MM.1S (cell line): ENCODE data around the gene CHMP4A.
A peak's percentile ranks its signal among the peaks of the same experiment; 100 is the strongest.

ENCODE experiments used
- DNase-seq: peaks from one replicate; pipeline ENCODE4 v3.0.0-alpha.2; 2015
- H2AFZ ChIP-seq: fragments of 300-600 bp; sonication (generic); 2 replicates; pipeline ENCODE4 v1.6.0; 2016; ENCODE audit warnings: antibody characterized with exemption, low read length
- H3F3A ChIP-seq: fragments of 300-600 bp; sonication (generic); 2 replicates; pipeline ENCODE4 v1.6.1; 2016; ENCODE audit warnings: mild to moderate bottlenecking, antibody characterized with exemption, low read length, moderate library complexity, mixed read lengths; ENCODE audit not compliant: insufficient read depth
- H3K27ac ChIP-seq: fragments of 300-600 bp; sonication (generic); 2 replicates; pipeline ENCODE4 v1.5.1; 2016; ENCODE audit warnings: mild to moderate bottlenecking, low read length
- H3K27me3 ChIP-seq: fragments of 300-600 bp; sonication (generic); replicated peaks from 2 replicates; pipeline ENCODE4 v1.6.0; 2016; ENCODE audit warnings: low read length; ENCODE audit not compliant: insufficient read depth
- H3K36me3 ChIP-seq: fragments of 300-600 bp; sonication (generic); replicated peaks from 2 replicates; pipeline ENCODE4 v1.6.1; 2016; ENCODE audit warnings: mild to moderate bottlenecking, low read length, mixed read lengths; ENCODE audit not compliant: insufficient read depth
- H3K4me1 ChIP-seq: fragments of 300-600 bp; sonication (generic); 2 replicates; pipeline ENCODE4 v1.6.1; 2016; ENCODE audit warnings: low read length, mixed read lengths
- H3K4me2 ChIP-seq: fragments of 300-600 bp; sonication (generic); 2 replicates; pipeline ENCODE4 v1.6.0; 2016; ENCODE audit warnings: low read depth, low read length
- H3K4me3 ChIP-seq: fragments of 300-600 bp; sonication (generic); 2 replicates; pipeline ENCODE4 v1.5.1; 2016; ENCODE audit warnings: low read length, mixed read lengths
- H3K79me2 ChIP-seq: fragments of 300-600 bp; sonication (generic); 2 replicates; pipeline ENCODE4 v1.6.1; 2016; ENCODE audit warnings: mixed run types, low read length, mixed read lengths
- H3K9ac ChIP-seq: fragments of 300-600 bp; sonication (generic); 2 replicates; pipeline ENCODE4 v1.6.1; 2016; ENCODE audit warnings: low read length, mixed read lengths
- H3K9me2 ChIP-seq: fragments of 300-600 bp; sonication (generic); replicated peaks from 2 replicates; pipeline ENCODE4 v1.6.1; 2016; ENCODE audit warnings: mild to moderate bottlenecking, low read length, mixed read lengths; ENCODE audit not compliant: insufficient read depth
- H3K9me3 ChIP-seq: fragments of 300-600 bp; sonication (generic); replicated peaks from 2 replicates; pipeline ENCODE4 v1.6.1; 2016; ENCODE audit warnings: mild to moderate bottlenecking, low read length, mixed read lengths; ENCODE audit not compliant: insufficient read depth
- H4K20me1 ChIP-seq: fragments of 300-600 bp; sonication (generic); 2 replicates; pipeline ENCODE4 v1.6.1; 2016; ENCODE audit warnings: mild to moderate bottlenecking, low read length, moderate library complexity, mixed read lengths; ENCODE audit not compliant: insufficient read depth
- CTCF ChIP-seq: fragments of 300-600 bp; sonication (generic); IDR thresholded peaks from 2 replicates; pipeline ENCODE4 v1.5.1; 2016; ENCODE audit warnings: antibody characterized with exemption, low read length, mixed read lengths
- EZH2 ChIP-seq: fragments of 300-600 bp; sonication (generic); optimal IDR thresholded peaks from 2 replicates; pipeline ENCODE3; 2017; ENCODE audit warnings: low read depth, mild to moderate bottlenecking, antibody characterized with exemption, low read length, mixed read lengths
- EZH2phosphoT487 ChIP-seq: fragments of 300-600 bp; sonication (generic); IDR thresholded peaks from 2 replicates; pipeline ENCODE4 v1.6.1; 2018; ENCODE audit warnings: antibody characterized with exemption, low read length

CHMP4A gene

GRCh38 chr14:24212924-24213865 is at the start of gene CHMP4A:
Gene CHMP4A (minus strand): TSS chr14:24213488. CDS start chr14:24213439, 49 bp downstream.
- H3K36me3 ChIP-seq, result no peaks in the 10 kb centered on the region

GRCh38 chr14:24261969-24262327 is 48.7 kb upstream of the CHMP4A start:
- no peak overlapping the region for H2AFZ ChIP-seq
- no peaks in the 10 kb centered on the region for H3K36me3 ChIP-seq
- H3K27me3 ChIP-seq, result no peaks in the 10 kb centered on the region
- H3K4me2 ChIP-seq, result no peak overlapping the region
- no peak overlapping the region for H3K27ac ChIP-seq
- H3K9me2 ChIP-seq, result no peaks in the 10 kb centered on the region
- DNase-seq, result no peak
- TF ChIP-seq EZH2, result no peak
- TF ChIP-seq EZH2phosphoT487, result no peak
- TF ChIP-seq CTCF, result no peak
- H3K4me3 ChIP-seq, result no peak overlapping the region
- H4K20me1 ChIP-seq, result no peaks in the 10 kb centered on the region
- no peaks in the 10 kb centered on the region for H3K4me1 ChIP-seq
- H3K9me3 ChIP-seq, result no peaks in the 10 kb centered on the region
- no peak overlapping the region for H3K9ac ChIP-seq
- H3K79me2 ChIP-seq, result no peaks in the 10 kb centered on the region
- H3F3A ChIP-seq, result no peaks in the 10 kb centered on the region

More at GRCh38 chr14:24212924-24213865, at the start of gene CHMP4A:
- Histone ChIP-seq H3K9me2 (no peaks in the 10 kb centered on the region), H3K79me2 (peaks cover 6% of the 10 kb centered on the region), H3K27me3 (no peaks in the 10 kb centered on the region), H3K4me2 (peak within 1 kb of the TSS; percentile 67), H3K9me3 (no peaks in the 10 kb centered on the region), H3F3A (peaks cover 25% of the 10 kb centered on the region), H3K4me3 (peak within 1 kb of the TSS; percentile 79), H3K9ac (peak within 1 kb of the TSS; percentile 93), H4K20me1 (no peaks in the 10 kb centered on the region), H2AFZ (no peak within 1 kb of the TSS), H3K27ac (peak within 1 kb of the TSS; percentile 97), H3K4me1 (peaks cover 17% of the 10 kb centered on the region)
- TF ChIP-seq EZH2phosphoT487 (no peak), EZH2 (no peak), CTCF (no peak)
- DNase-seq, result peak; percentile 93

- Histone ChIP-seq H3K9ac (no peak overlapping the region), H3K9me3 (no peaks in the 10 kb centered on the region), H3K36me3 (no peaks in the 10 kb centered on the region), H3K79me2 (no peaks in the 10 kb centered on the region), H3K4me3 (no peak overlapping the region), H3K4me2 (no peak overlapping the region), H3K27me3 (no peaks in the 10 kb centered on the region), H3K9me2 (no peaks in the 10 kb centered on the region), H3K27ac (no peak overlapping the region), H4K20me1 (no peaks in the 10 kb centered on the region), H2AFZ (no peak overlapping the region), H3F3A (no peaks in the 10 kb centered on the region), H3K4me1 (no peaks in the 10 kb centered on the region)
- DNase-seq, result no peak
- TF ChIP-seq CTCF (no peak), EZH2 (no peak), EZH2phosphoT487 (no peak)
Measured at GRCh38 chr14:24261256-24261968, 48.1 kb upstream of the CHMP4A start.
